Activated gamma-delta T cell treated with anti-CD3 and anti-CD28 coated beads, Interleukin-2, amount 50 U/mL, for 16 hours (primary cell): ENCODE measurements around the gene KLF9.

Experiments
- DNase-seq: peaks from one replicate; pipeline ENCODE4 v3.0.0-alpha.2; 2020; ENCODE audit warnings: low read depth

KLF9 gene

GRCh38 chr9:70413799-70414775 is at the start of gene KLF9:
Gene KLF9 (minus strand): TSS chr9:70414657. CDS start chr9:70413363, 1,294 bp downstream.
- DNase-seq: peak; percentile 84

GRCh38 chr9:70463877-70464276 is 49.4 kb upstream of the KLF9 start:
- no peak for DNase-seq

GRCh38 chr9:70462300-70462699 is 47.8 kb upstream of the KLF9 start:
- DNase-seq: no peak

GRCh38 chr9:70457235-70457634 is 42.8 kb upstream of the KLF9 start:
- DNase-seq: no peak

- no peak for DNase-seq
Observed at GRCh38 chr9:70455993-70456704, 41.7 kb upstream of the KLF9 start.

- no peak for DNase-seq
Observed at GRCh38 chr9:70452365-70452764, 37.9 kb upstream of the KLF9 start.

- no peak for DNase-seq
Observed at GRCh38 chr9:70451765-70452164, 37.3 kb upstream of the KLF9 start.

- DNase-seq: no peak
Observed at GRCh38 chr9:70450738-70451137, 36.3 kb upstream of the KLF9 start.

GRCh38 chr9:70449461-70449860 is 35.0 kb upstream of the KLF9 start:
- DNase-seq: no peak

- DNase-seq: no peak
Observed at GRCh38 chr9:70448919-70449318, 34.5 kb upstream of the KLF9 start.

GRCh38 chr9:70444904-70445303 is 30.4 kb upstream of the KLF9 start:
- no peak for DNase-seq

- DNase-seq: no peak
Observed at GRCh38 chr9:70442328-70442848, 27.9 kb upstream of the KLF9 start.

- no peak for DNase-seq
Observed at GRCh38 chr9:70441622-70442021, 27.2 kb upstream of the KLF9 start.

- no peak for DNase-seq
Observed at GRCh38 chr9:70439991-70440706, 25.7 kb upstream of the KLF9 start.

GRCh38 chr9:70438341-70438928 is 24.0 kb upstream of the KLF9 start:
- DNase-seq: no peak

- DNase-seq: no peak
Observed at GRCh38 chr9:70435948-70436347, 21.5 kb upstream of the KLF9 start.

- DNase-seq: no peak
Observed at GRCh38 chr9:70429899-70430298, 15.4 kb upstream of the KLF9 start.

- DNase-seq: no peak
Observed at GRCh38 chr9:70428781-70429180, 14.3 kb upstream of the KLF9 start.

GRCh38 chr9:70427161-70427945 is 12.9 kb upstream of the KLF9 start:
- no peak for DNase-seq

- no peak for DNase-seq
Observed at GRCh38 chr9:70425192-70425591, 10.7 kb upstream of the KLF9 start.
